Activated naive CD8-positive, alpha-beta T cell treated with anti-CD3 and anti-CD28 coated beads, Interleukin-2, amount 50 U/mL, for 24 hours (primary cell): Measurements from ENCODE around the gene DLL1.

Experiments used
- ATAC-seq: fragments of 150-1000 bp; cut with Tn5 transposase; one replicate; pipeline ENCODE4 v1.10.0; 2021
- DNase-seq: peaks from one replicate; pipeline ENCODE4 v3.0.0; 2021
- H3K27ac Mint-ChIP-seq: one replicate; pipeline ENCODE4 v1.8.0; 2021; ENCODE audit warnings: mild to moderate bottlenecking, mixed read lengths
- H3K27me3 Mint-ChIP-seq: one replicate; pipeline ENCODE4 v1.8.0; 2021; ENCODE audit warnings: mixed read lengths
- H3K36me3 Mint-ChIP-seq: one replicate; pipeline ENCODE4 v1.8.0; 2021; ENCODE audit warnings: low read depth, mixed read lengths
- H3K4me1 Mint-ChIP-seq: one replicate; pipeline ENCODE4 v1.8.0; 2021; ENCODE audit warnings: mixed read lengths
- H3K4me3 Mint-ChIP-seq: one replicate; pipeline ENCODE4 v1.8.0; 2021; ENCODE audit warnings: mild to moderate bottlenecking, moderate library complexity, mixed read lengths
- H3K9me3 Mint-ChIP-seq: one replicate; pipeline ENCODE4 v1.8.0; 2021; ENCODE audit warnings: mixed read lengths

Gene DLL1

GRCh38 chr6:170282512-170283158, 8.2 kb downstream of the DLL1 start:
- no peak overlapping the region for H3K27ac Mint-ChIP-seq
- H3K36me3 Mint-ChIP-seq, result peaks cover 2% of the 10 kb centered on the region
- peaks cover 1% of the 10 kb centered on the region for H3K27me3 Mint-ChIP-seq
- ATAC-seq (no peak), DNase-seq (no peak)
- peaks cover 17% of the 10 kb centered on the region for H3K4me1 Mint-ChIP-seq
- H3K9me3 Mint-ChIP-seq, result no peaks in the 10 kb centered on the region
- H3K4me3 Mint-ChIP-seq, result no peak overlapping the region

DNA sequence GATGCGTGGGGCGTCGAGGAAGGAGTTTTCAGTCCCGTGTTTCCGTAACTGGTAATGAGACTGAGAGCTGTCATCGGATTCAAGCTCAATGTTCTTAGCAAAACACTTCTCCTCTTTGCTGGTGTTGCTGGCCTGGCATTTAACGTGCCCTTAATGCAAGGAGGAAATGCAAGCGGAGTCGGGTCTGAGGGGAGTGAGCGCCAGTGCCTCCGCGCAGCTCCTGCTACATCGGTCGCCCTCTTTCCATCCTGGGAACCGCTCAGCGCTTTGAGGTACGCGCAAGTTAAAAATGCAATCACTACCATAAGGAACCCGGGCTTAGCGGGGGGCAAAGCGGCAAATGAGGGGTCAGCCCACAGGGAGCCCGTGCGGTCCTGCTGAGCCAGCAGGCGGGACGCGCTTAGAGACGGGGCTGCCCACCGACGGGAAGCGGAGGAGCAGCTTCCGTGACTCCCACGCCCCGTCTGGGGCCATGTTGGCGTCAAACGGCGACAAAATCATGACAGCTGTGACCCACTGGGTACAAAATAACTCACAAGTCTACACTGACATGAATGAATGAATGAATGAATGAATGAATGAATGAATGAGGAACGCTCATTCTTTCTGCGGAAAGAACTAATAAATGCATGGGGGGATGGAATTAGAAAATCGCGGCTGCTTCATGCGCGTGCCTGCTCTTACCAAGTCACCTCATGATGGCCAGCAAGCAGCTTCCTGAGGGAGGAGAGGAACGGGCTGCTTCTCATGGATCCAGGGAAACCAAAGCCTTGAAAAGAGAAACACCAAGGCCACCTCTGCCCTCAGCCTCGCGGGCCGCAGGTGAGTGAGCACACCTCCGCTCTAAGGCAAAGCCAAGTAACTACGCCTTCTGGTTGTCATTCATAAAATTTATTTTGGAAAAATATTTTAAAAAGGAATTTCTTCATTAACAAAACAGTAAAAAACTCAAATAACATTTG, 9.3 kb downstream of the DLL1 start:
- H3K4me3 Mint-ChIP-seq, result no peak overlapping the region
- H3K9me3 Mint-ChIP-seq, result no peaks in the 10 kb centered on the region
- DNase-seq (no peak), ATAC-seq (no peak)
- H3K4me1 Mint-ChIP-seq, result peaks cover 23% of the 10 kb centered on the region
- H3K27ac Mint-ChIP-seq, result no peak overlapping the region
- H3K36me3 Mint-ChIP-seq, result peaks cover 2% of the 10 kb centered on the region
- no peaks in the 10 kb centered on the region for H3K27me3 Mint-ChIP-seq

GRCh38 chr6:170280689-170281045, 10.2 kb downstream of the DLL1 start:
- DNase-seq (no peak), ATAC-seq (peak; percentile 7)
- no peak overlapping the region for H3K4me3 Mint-ChIP-seq
- peaks cover 23% of the 10 kb centered on the region for H3K4me1 Mint-ChIP-seq
- no peak overlapping the region for H3K27ac Mint-ChIP-seq
- H3K27me3 Mint-ChIP-seq, result no peaks in the 10 kb centered on the region
- H3K36me3 Mint-ChIP-seq, result peaks cover 2% of the 10 kb centered on the region
- H3K9me3 Mint-ChIP-seq, result no peaks in the 10 kb centered on the region

GRCh38 chr6:170279977-170280688, 10.7 kb downstream of the DLL1 start:
- peak; percentile 44 for ATAC-seq
- no peaks in the 10 kb centered on the region for H3K27me3 Mint-ChIP-seq
- no peak overlapping the region for H3K4me3 Mint-ChIP-seq
- peaks cover 2% of the 10 kb centered on the region for H3K36me3 Mint-ChIP-seq
- no peaks in the 10 kb centered on the region for H3K9me3 Mint-ChIP-seq
- no peak overlapping the region for H3K27ac Mint-ChIP-seq
- peaks cover 23% of the 10 kb centered on the region for H3K4me1 Mint-ChIP-seq
- DNase-seq, result no peak

DNA sequence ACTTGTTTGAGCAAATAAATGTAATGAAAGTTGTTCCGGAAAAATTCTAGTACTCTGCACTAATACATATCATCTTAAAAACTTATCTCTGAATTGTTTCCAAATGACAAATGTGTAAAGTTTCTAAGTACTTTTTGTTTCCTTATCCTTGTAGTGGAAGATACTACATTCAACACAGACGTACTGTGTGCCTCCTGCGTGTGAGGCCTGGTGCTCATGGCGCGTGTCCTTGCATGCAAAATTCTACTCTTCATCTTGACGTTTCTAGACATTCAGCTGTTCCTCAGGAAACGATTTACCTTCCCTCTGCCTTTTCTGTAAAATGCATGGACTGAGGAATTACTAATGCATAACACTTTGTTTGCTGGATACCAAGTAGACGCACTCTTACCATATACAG, 11.5 kb downstream of the DLL1 start:
- Mint-ChIP-seq H3K4me3 (no peak overlapping the region), H3K27me3 (no peaks in the 10 kb centered on the region), H3K4me1 (peaks cover 23% of the 10 kb centered on the region), H3K9me3 (no peaks in the 10 kb centered on the region), H3K36me3 (peaks cover 2% of the 10 kb centered on the region), H3K27ac (no peak overlapping the region)
- ATAC-seq, result no peak
- DNase-seq, result no peak

DNA sequence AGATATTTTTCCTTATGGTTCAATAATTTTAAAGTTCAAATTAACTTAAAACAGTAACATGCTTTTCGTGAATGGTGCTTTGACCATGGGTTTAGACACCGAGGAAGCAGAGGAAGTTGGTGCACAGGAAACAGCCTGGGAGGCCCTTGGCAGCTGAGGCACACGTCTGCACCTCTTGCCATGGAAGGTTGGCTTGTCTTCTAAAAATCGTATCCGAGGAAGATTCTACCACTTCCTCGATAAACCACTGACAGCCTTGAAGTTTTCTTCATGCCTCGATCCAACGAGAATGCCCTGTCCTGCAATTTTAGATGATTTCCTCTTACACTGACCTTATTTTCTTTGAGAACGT, 12.2 kb downstream of the DLL1 start:
- H3K4me3 Mint-ChIP-seq, result no peak overlapping the region
- ATAC-seq, result no peak
- no peak overlapping the region for H3K27ac Mint-ChIP-seq

DNA sequence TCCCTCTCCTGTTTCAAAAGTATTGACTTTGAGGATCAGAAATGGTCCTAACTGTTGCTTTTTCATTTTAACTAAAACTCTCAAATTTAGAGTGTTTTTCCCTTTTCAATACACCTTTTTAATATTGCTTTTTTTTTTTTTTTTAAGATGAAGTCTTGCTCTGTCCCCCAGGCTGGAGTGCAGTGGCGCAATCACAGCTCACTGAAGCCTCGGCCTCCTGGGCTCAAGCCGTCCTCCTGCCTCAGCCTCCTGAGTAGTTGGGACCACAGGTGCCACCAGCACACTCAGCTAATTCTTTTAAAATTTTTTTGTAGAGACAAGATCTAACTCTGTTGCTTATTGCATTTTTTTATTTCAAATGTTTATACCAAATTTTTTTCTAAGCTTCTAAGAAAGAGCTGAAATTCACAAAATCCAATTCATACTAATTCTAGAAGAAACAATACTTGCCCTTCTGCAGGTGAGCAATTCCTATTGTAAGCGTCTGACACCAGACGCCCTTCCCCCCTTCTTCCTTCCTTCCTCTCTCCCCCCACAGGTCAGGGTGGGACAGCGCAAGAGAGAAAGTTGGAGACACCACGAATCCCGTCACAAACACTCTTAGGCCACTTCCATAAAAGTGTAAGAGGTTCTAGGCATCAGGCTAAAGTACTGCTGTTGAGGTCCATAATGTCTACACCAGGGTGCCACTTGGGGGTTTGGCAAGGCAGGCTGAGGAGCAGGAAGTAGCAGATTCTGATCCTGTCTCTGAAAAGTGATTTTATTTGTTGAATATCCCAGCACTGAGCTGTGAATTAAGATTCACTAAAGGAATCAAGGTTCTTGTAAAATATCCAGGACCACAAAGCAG, 12.8 kb downstream of the DLL1 start:
- Mint-ChIP-seq H3K4me3 (no peak overlapping the region), H3K36me3 (peaks cover 5% of the 10 kb centered on the region), H3K9me3 (no peaks in the 10 kb centered on the region), H3K4me1 (peaks cover 23% of the 10 kb centered on the region), H3K27ac (no peak overlapping the region), H3K27me3 (peaks cover 2% of the 10 kb centered on the region)
- DNase-seq (no peak), ATAC-seq (no peak)

More for the DNA sequence above, 12.2 kb downstream of the DLL1 start:
- Mint-ChIP-seq H3K27me3 (peaks cover 2% of the 10 kb centered on the region), H3K36me3 (peaks cover 4% of the 10 kb centered on the region), H3K4me1 (peaks cover 23% of the 10 kb centered on the region), H3K9me3 (no peaks in the 10 kb centered on the region)
- DNase-seq, result no peak

GRCh38 chr6:170276369-170277057, 14.4 kb downstream of the DLL1 start:
- DNase-seq (no peak), ATAC-seq (no peak)
- Mint-ChIP-seq H3K27ac (no peak overlapping the region), H3K36me3 (peaks cover 3% of the 10 kb centered on the region), H3K9me3 (no peaks in the 10 kb centered on the region), H3K27me3 (peaks cover 2% of the 10 kb centered on the region), H3K4me3 (no peak overlapping the region), H3K4me1 (peaks cover 34% of the 10 kb centered on the region)

DNA sequence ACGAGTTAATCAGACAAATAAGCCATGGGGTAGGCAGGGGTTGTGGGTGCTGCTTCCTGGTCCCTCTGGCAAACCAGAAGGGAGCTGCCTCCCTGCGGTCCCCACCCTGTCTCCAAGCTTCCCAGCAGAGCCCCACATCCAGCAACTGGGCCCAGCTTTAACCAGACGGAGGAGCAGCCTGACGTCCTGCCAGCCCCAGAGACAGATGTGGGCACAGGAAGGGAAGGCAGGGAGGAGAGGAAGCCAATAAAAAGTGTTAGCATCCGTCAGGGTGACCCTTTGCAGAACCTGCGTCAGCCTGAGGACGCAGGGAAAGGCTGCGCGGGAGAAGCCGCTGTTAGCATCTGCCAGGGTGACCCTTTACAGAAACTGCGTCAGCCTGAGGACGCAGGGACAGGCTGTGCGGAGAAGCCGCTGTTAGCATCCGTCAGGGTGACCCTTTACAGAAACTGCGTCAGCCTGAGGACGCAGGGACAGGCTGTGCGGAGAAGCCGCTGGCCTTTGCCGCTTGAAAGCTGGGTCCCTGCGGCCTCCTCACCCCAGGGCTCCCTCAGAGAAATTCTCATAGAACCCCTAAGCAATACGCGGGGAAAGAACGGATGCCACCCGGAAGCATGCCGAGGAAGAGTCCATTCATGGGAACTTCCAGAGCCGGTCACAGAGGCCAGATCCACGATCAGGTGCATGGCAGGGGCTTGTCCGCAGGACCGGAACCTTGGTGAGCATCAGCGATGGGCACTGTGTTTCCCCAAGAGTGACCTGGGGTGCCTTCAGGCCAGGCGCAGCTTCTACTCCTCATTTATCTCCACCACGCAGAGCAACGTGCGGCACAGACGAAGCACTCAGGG, 15.9 kb downstream of the DLL1 start:
- Mint-ChIP-seq H3K27ac (no peak overlapping the region), H3K4me3 (no peak overlapping the region), H3K9me3 (no peaks in the 10 kb centered on the region), H3K4me1 (peaks cover 37% of the 10 kb centered on the region), H3K36me3 (peaks cover 3% of the 10 kb centered on the region), H3K27me3 (peaks cover 2% of the 10 kb centered on the region)
- DNase-seq, result no peak
- no peak for ATAC-seq

GRCh38 chr6:170273681-170274080, 17.2 kb downstream of the DLL1 start:
- no peak for DNase-seq
- H3K27ac Mint-ChIP-seq, result no peak overlapping the region
- H3K4me3 Mint-ChIP-seq, result no peak overlapping the region
- H3K36me3 Mint-ChIP-seq, result peaks cover 3% of the 10 kb centered on the region
- no peaks in the 10 kb centered on the region for H3K9me3 Mint-ChIP-seq
- ATAC-seq, result no peak
- H3K27me3 Mint-ChIP-seq, result peaks cover 2% of the 10 kb centered on the region
- H3K4me1 Mint-ChIP-seq, result peaks cover 30% of the 10 kb centered on the region

DNA sequence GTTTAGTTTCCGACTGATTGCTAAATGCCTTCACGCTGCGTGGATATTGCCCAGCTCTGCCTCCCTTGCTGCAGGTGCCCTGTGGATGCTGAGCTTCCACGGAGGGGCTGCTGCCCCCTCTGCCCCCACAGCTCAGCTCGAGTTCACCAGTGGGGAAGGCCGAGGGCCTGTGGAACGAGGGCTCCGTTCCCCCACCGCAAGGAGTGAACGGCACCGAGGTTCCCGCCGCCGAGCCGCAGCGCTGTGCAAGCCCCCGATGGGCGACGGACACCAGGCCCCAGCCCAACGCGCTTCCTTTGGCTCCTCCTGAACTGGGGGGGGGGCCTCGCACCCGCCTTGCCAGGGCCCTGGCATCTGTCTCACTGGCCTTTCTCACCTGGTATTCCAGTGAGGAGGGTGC, 17.7 kb downstream of the DLL1 start:
- DNase-seq (no peak), ATAC-seq (no peak)
- Mint-ChIP-seq H3K27me3 (peaks cover 2% of the 10 kb centered on the region), H3K27ac (no peak overlapping the region), H3K4me1 (peaks cover 25% of the 10 kb centered on the region), H3K4me3 (no peak overlapping the region), H3K9me3 (no peaks in the 10 kb centered on the region), H3K36me3 (peaks cover 3% of the 10 kb centered on the region)

GRCh38 chr6:170272341-170273065, 18.4 kb downstream of the DLL1 start:
- peaks cover 2% of the 10 kb centered on the region for H3K27me3 Mint-ChIP-seq
- no peaks in the 10 kb centered on the region for H3K9me3 Mint-ChIP-seq
- peak overlapping the region; percentile 77 for H3K27ac Mint-ChIP-seq
- no peak for ATAC-seq
- peak overlapping the region; percentile 70 for H3K4me3 Mint-ChIP-seq
- DNase-seq, result no peak
- peaks cover 3% of the 10 kb centered on the region for H3K36me3 Mint-ChIP-seq
- H3K4me1 Mint-ChIP-seq, result peaks cover 18% of the 10 kb centered on the region
